K562 (cell line): Measurements from ENCODE around the gene CERS3. TPM values are rescaled to one million over a fixed set of nuclear protein-coding genes. Genes with fewer than 3 reads are reported as not detected.

ENCODE experiments used
- ATAC-seq: fragments of 200-7000 bp; cut with Tn5 transposase; 3 replicates; pipeline ENCODE4 v1.9.1; 2020; ENCODE audit warnings: moderate library complexity
- BruUV-seq: library from RNA; stranded (reverse); fragments of 400-500 nt; replicated peaks from 2 replicates; lab custom pipeline; 2021; lab: Mats Ljungman, UMichigan
- CTCF ChIA-PET: fragments of 300-600 bp; formaldehyde crosslinking; extraction: SDS; loops from one replicate; lab custom pipeline; 2021; ENCODE audit warnings: low intra/inter-chr PET ratio; lab: Yijun Ruan, JAX
- POLR2A ChIA-PET: fragments of 300-600, 350-650 bp; sonication (Branson Sonifier 250); formaldehyde crosslinking; extraction: SDS; loops from one replicate; lab custom pipeline; 2021; ENCODE audit warnings: antibody characterized with exemption, inconsistent platforms; lab: Yijun Ruan, JAX
- DNase-seq, 4 experiments: peaks; one replicate each; pipeline versions ENCODE4 v3.0.0 to v3.0.0-alpha.2; 2011 to 2018; ENCODE audit warnings: low spot score in 3 of 4, mixed read lengths in 3 of 4; ENCODE audit errors: extremely low read depth in 1 of 4
- FAIRE-seq: peaks from 2 replicates; lab custom pipeline; 2011; peaks lifted over from hg19 to GRCh38; lab: Jason Lieb, UNC
- H2AFZ ChIP-seq: 2 replicates; pipeline ENCODE4 v1.6.0; 2011; ENCODE audit warnings: low read depth, low read length, control low read depth, inconsistent platforms
- H3K27ac ChIP-seq: fragments of 200-600 bp; 3 replicates; pipeline ENCODE4 v1.8.0; 2011; ENCODE audit warnings: low read depth, mild to moderate bottlenecking, control low read depth, inconsistent platforms, low read length, moderate library complexity, mixed read lengths; ENCODE audit errors: extremely low read depth
- H3K27me3 ChIP-seq, 2 experiments: fragments of 300-600 bp in 1 of 2; 2 replicates in 1 of 2; 3 replicates in 1 of 2; pipeline versions ENCODE4 v1.6.0 to v1.8.0; 2011; ENCODE audit warnings: inconsistent platforms in 2 of 2, low read length in 2 of 2, mild to moderate bottlenecking in 1 of 2, mixed read lengths in 1 of 2, moderate library complexity in 1 of 2; ENCODE audit not compliant: control insufficient read depth in 2 of 2, insufficient read depth in 2 of 2
- H3K36me3 ChIP-seq: fragments of 300-600 bp; 3 replicates; pipeline ENCODE4 v1.8.0; 2011; ENCODE audit warnings: mild to moderate bottlenecking, low read length, inconsistent platforms; ENCODE audit not compliant: control insufficient read depth, insufficient read depth
- H3K4me1 ChIP-seq, 2 experiments: fragments of 200-600 bp in 1 of 2; replicated peaks in 1 of 2; 2 replicates in 1 of 2; 3 replicates in 1 of 2; pipeline versions ENCODE4 v1.5.1 to v1.8.0; 2011; ENCODE audit warnings: inconsistent platforms in 2 of 2, low read length in 2 of 2, mild to moderate bottlenecking in 1 of 2, mixed read lengths in 1 of 2, moderate library complexity in 1 of 2; ENCODE audit not compliant: control insufficient read depth in 2 of 2, insufficient read depth in 2 of 2
- H3K4me2 ChIP-seq: 2 replicates; pipeline ENCODE4 v1.6.1; 2011; ENCODE audit warnings: low read length, control low read depth, inconsistent platforms, mixed read lengths; ENCODE audit not compliant: insufficient read depth
- H3K4me3 ChIP-seq: fragments of 200-600 bp; sonication (generic), shearing (Covaris generic); 2 replicates; pipeline ENCODE4 v1.5.1; 2016; ENCODE audit warnings: control low read depth, inconsistent platforms
- H3K79me2 ChIP-seq: fragments of 200-600 bp; 3 replicates; pipeline ENCODE4 v1.8.0; 2011; ENCODE audit warnings: low read length, inconsistent platforms; ENCODE audit not compliant: control insufficient read depth, insufficient read depth
- H3K9ac ChIP-seq, 2 experiments: 2 replicates each; pipeline versions ENCODE4 v1.6.0 to v1.6.1; 2011; ENCODE audit warnings: low read depth in 2 of 2, low read length in 2 of 2, control low read depth in 1 of 2, inconsistent platforms in 1 of 2, mild to moderate bottlenecking in 1 of 2, mixed read lengths in 1 of 2; ENCODE audit not compliant: insufficient read depth in 1 of 2
- H3K9me1 ChIP-seq: one replicate; pipeline ENCODE4 v1.6.0; 2011; ENCODE audit warnings: inconsistent platforms, mild to moderate bottlenecking, low read length, moderate library complexity; ENCODE audit not compliant: control insufficient read depth, insufficient read depth
- H3K9me3 ChIP-seq: replicated peaks from 2 replicates; pipeline ENCODE4 v1.5.1; 2011; ENCODE audit warnings: low read depth, low read length, inconsistent platforms; ENCODE audit not compliant: control insufficient read depth, insufficient read depth
- H4K20me1 ChIP-seq: replicated peaks from 2 replicates; pipeline ENCODE4 v1.6.1; 2011; ENCODE audit warnings: low read length, inconsistent platforms, mixed read lengths; ENCODE audit not compliant: control insufficient read depth, insufficient read depth
- ETV6 ChIP-seq, 3 experiments: fragments of 150-350 bp in 1 of 3; sonication (generic) in 1 of 3; formaldehyde crosslinking in 1 of 3; IDR thresholded peaks; 2 replicates each; pipeline versions ENCODE4 v1.6.1 to v1.8.0; 2014 to 2022; ENCODE audit warnings: borderline replicate concordance in 2 of 3, low read depth in 2 of 3, antibody characterized with exemption in 1 of 3, low read length in 1 of 3, mild to moderate bottlenecking in 1 of 3, missing genetic modification reagents in 1 of 3
- FOXA3 ChIP-seq, 2 experiments: fragments of 450-650 bp in 1 of 2; sonication (generic) in 1 of 2; formaldehyde crosslinking; IDR thresholded peaks in 1 of 2; conservative IDR thresholded peaks in 1 of 2; 2 replicates each; pipeline versions ENCODE4 v1.4.0 to v1.8.0; 2020 to 2022; ENCODE audit warnings: mild to moderate bottlenecking in 2 of 2, missing genetic modification reagents in 1 of 2
- IFI16 ChIP-seq: fragments of 250-450 bp; sonication (Bioruptor Pico); IDR thresholded peaks from 2 replicates; pipeline ENCODE4 v2.1.2; 2022; ENCODE audit warnings: mild to moderate bottlenecking, inconsistent platforms
- RNF219 ChIP-seq: fragments of 250-450 bp; sonication (Bioruptor Pico); IDR thresholded peaks from 2 replicates; pipeline ENCODE4 v1.5.0; 2022; ENCODE audit warnings: mild to moderate bottlenecking
- WGBS: fragments of 100-300 bp; shearing (Covaris generic); methylation state at CpG from one replicate; pipeline ENCODE4 v1.1.6; 2016; ENCODE audit warnings: low coverage, mixed read lengths; ENCODE audit not compliant: insufficient coverage; ENCODE audit errors: missing lambda C conversion rate; 5-methylcytosine and 5-hydroxymethylcytosine counted together
- in situ Hi-C: fragments of 300-500 bp; cut with MboI; formaldehyde crosslinking; loops from 4 replicates; pipeline ENCODE4 v1.15.0; 2018; ENCODE audit warnings: inconsistent platforms, mixed read lengths
- intact Hi-C: fragments of 100-400 bp; cut with micrococcal nuclease; formaldehyde crosslinking; loops from 2 replicates; pipeline ENCODE4 v1.14.2; 2022
- polyA plus RNA-seq, 8 experiments: library from polyadenylated mRNA; depleted of rRNA in 4 of 8; stranded (reverse) in 5 of 8; unstranded in 3 of 8; fragments of >200 nt; fragmentation: Nextera tagmentation in 2 of 8; fragmentation: Illumina TruSeq in 1 of 8; extraction: Ambion mirVana in 2 of 8; extraction: Trizol in 1 of 8; gene quantifications; 2 replicates each; pipeline versions ENCODE4 v1.2.1 to v1.2.3, GENCODE V29; 2011 to 2014; ENCODE audit warnings: inconsistent platforms in 1 of 8, missing spikeins in 1 of 8
- total RNA-seq, 7 experiments: library from RNA; depleted of rRNA in 6 of 7; stranded (reverse); fragments of >200 nt in 6 of 7; fragmentation: Illumina TruSeq in 2 of 7; extraction: Trizol in 2 of 7; gene quantifications; 2 replicates each; pipeline versions ENCODE4 v1.2.1 to v1.2.3, GENCODE V29; 2011 to 2021; ENCODE audit warnings: low replicate concordance in 1 of 7
- TF ChIP-seq, protein P1 (sequence below), 2 experiments: fragments of 450-650 bp; IDR thresholded peaks; 2 replicates each; pipeline ENCODE4 v1.6.1; 2016; ENCODE audit warnings: mild to moderate bottlenecking in 2 of 2, borderline replicate concordance in 1 of 2, low read depth in 1 of 2, moderate library complexity in 1 of 2
- TF ChIP-seq, protein P2 (sequence below): fragments of 450-650 bp; IDR thresholded peaks from 2 replicates; pipeline ENCODE4 v1.6.1; 2016; ENCODE audit warnings: low read depth, mild to moderate bottlenecking, moderate library complexity

CERS3 gene
- total and polyA plus RNA-seq, 9 of the 15 experiments (the other 6 are each of a cell fraction or from before 2014, with no cell fraction given), result not detected

DNA sequence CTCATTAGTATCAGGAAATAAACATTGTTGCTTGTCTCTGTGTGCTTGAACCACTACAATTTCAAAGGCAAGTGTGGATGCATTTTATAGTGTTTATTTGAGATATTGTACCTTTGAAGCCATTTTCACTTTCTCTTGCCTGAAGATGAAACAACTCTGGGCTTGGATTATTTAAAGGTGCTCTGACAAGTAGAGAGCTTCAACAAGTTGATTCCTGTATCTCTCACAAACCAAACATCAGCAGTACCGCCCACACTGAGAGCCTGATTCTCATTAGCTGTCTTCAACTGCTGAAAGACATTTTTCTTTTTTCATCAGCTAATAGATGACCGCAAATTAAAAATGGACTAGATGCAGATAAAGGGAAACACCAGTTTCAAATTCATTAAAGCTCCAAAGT is 806 bp upstream of the CERS3 start:
- Histone ChIP-seq H3K4me2 (no peak overlapping the region), H3K4me3 (no peak overlapping the region), H3K9me3 (no peaks in the 10 kb centered on the region), H3K9ac (no peak overlapping the region), H4K20me1 (no peaks in the 10 kb centered on the region; the same call in 1 of the 2 replicates), H3K9me1 (no peaks in the 10 kb centered on the region), H3K4me1 (no peaks in the 10 kb centered on the region; a peak in 1 of 5 replicates), H3K79me2 (no peaks in the 10 kb centered on the region), H3K36me3 (no peaks in the 10 kb centered on the region), H3K27ac (no peak overlapping the region), H3K27me3 (peaks cover 20 to 44% of the 10 kb centered on the region in 2 experiments; a peak in 4 of 5 replicates), H2AFZ (no peak overlapping the region)
- TF ChIP-seq, protein P1, sequence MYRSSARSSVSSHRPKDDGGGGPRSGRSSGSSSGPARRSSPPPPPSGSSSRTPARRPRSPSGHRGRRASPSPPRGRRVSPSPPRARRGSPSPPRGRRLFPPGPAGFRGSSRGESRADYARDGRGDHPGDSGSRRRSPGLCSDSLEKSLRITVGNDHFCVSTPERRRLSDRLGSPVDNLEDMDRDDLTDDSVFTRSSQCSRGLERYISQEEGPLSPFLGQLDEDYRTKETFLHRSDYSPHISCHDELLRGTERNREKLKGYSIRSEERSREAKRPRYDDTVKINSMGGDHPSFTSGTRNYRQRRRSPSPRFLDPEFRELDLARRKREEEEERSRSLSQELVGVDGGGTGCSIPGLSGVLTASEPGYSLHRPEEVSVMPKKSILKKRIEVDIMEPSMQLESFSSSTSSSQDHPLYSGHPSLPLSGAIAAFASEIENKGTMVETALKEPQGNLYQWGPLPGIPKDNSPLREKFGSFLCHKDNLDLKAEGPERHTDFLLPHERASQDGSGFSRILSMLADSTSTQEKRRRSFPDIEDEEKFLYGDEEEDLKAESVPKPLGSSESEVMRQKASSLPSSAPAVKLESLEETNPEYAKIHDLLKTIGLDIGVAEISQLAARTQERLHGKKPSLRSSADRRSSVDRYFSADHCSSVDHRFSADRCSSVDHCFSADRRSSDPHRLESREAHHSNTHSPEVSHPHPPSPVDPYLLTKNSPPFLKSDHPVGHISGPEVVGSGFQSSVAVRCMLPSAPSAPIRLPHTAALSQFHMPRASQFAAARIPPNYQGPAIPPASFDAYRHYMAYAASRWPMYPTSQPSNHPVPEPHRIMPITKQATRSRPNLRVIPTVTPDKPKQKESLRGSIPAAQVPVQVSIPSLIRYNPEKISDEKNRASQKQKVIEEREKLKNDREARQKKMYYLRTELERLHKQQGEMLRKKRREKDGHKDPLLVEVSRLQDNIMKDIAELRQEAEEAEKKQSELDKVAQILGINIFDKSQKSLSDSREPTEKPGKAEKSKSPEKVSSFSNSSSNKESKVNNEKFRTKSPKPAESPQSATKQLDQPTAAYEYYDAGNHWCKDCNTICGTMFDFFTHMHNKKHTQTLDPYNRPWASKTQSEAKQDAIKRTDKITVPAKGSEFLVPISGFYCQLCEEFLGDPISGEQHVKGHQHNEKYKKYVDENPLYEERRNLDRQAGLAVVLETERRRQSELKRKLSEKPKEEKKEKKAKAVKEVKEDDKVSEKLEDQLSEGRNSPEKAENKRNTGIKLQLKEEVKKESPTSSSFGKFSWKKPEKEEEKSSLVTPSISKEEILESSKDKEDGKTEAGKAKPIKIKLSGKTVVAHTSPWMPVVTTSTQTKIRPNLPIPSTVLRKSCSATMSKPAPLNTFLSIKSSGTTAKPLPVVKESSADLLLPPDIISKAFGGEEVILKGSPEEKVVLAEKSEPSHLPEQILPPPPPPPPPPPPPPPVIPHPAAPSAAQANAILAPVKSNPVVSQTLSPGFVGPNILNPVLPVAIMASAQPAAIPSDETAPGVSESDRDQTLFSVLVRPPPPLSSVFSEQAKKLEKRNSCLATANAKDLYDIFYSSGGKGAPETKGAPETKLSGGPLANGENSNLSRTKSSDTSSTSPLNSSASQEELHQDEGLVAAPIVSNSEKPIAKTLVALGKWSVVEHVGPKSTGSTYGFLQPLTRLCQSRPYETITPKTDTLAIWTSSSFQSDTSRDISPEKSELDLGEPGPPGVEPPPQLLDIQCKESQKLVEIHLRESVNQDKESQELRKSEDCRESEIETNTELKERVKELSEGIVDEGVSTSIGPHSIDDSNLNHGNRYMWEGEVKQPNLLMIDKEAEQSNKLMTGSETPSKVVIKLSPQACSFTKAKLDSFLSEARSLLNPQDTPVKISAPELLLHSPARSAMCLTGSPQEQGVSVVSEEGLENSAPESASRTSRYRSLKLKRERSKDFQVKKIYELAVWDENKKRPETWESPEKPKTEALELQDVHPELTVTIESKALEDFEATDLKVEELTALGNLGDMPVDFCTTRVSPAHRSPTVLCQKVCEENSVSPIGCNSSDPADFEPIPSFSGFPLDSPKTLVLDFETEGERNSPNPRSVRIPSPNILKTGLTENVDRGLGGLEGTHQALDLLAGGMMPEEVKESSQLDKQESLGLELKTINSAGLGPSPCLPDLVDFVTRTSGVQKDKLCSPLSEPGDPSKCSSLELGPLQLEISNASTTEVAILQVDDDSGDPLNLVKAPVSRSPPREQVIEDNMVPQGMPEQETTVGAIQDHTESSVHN (IDR thresholded peaks at IDR 0.05; ENCODE audit: borderline replicate concordance in 1 of 2, low read depth in 1 of 2), result no peak
- no peak for TF ChIP-seq ETV6 (IDR thresholded peaks at IDR 0.05; ENCODE audit: borderline replicate concordance in 1 of 2, low read depth in 2 of 2, low read length in 1 of 2)
- no peak for TF ChIP-seq ETV6 (CRISPR knock-in tag; IDR thresholded peaks at IDR 0.05; ENCODE audit: borderline replicate concordance)
- no peak for TF ChIP-seq RNF219 (CRISPR knock-in tag)
- no peak for TF ChIP-seq IFI16
- no peak for TF ChIP-seq FOXA3 (CRISPR knock-in tag; conservative IDR thresholded peaks at IDR 0.05 in 1 of 2, IDR thresholded peaks at IDR 0.05 in 1 of 2)
- TF ChIP-seq, protein P2, sequence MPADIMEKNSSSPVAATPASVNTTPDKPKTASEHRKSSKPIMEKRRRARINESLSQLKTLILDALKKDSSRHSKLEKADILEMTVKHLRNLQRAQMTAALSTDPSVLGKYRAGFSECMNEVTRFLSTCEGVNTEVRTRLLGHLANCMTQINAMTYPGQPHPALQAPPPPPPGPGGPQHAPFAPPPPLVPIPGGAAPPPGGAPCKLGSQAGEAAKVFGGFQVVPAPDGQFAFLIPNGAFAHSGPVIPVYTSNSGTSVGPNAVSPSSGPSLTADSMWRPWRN, result no peak
- WGBS, result 0% methylated on average over 2 of the region's 2 CpGs
- CTCF ChIA-PET, result no interaction called here
- ATAC-seq, result no peak
- intact Hi-C loops (no loop called here), in situ Hi-C loops (no loop called here)
- no TSS peak for BruUV-seq
- no peak for DNase-seq
- no peak for FAIRE-seq
- POLR2A ChIA-PET, result interaction anchor here (1.3 kb wide), 1 partner anchor 11 kb away, joined by 4 read pairs; no protein-coding TSS in a partner anchor
